Mesenchymal stem cell (in vitro differentiated cells and primary cell): ENCODE results near the gene PIGR.
A peak's percentile ranks its signal among the peaks of the same experiment; 100 is the strongest.

Experiments used
- DNase-seq: peaks from one replicate; pipeline ENCODE4 v3.0.0-alpha.2; 2013
- H2AFZ ChIP-seq: one replicate; pipeline ENCODE4 v1.6.1; 2013; ENCODE audit warnings: low read depth, mild to moderate bottlenecking, control low read depth, inconsistent platforms, low read length, moderate library complexity
- H2AK5ac ChIP-seq: 2 replicates; pipeline ENCODE4 v1.6.1; 2013; ENCODE audit warnings: low read length, moderate library complexity, mild to moderate bottlenecking, inconsistent platforms; ENCODE audit not compliant: severe bottlenecking
- H2BK120ac ChIP-seq: one replicate; pipeline ENCODE4 v1.6.1; 2013; ENCODE audit warnings: low read depth, mild to moderate bottlenecking, inconsistent platforms, low read length, moderate library complexity
- H2BK12ac ChIP-seq, 2 experiments: one replicate each; pipeline ENCODE4 v1.6.1; 2013; ENCODE audit warnings: inconsistent platforms in 2 of 2, low read length in 2 of 2, mild to moderate bottlenecking in 2 of 2, moderate library complexity in 2 of 2, control low read depth in 1 of 2
- H2BK15ac ChIP-seq: one replicate; pipeline ENCODE4 v1.6.1; 2013; ENCODE audit warnings: mild to moderate bottlenecking, low read depth, inconsistent platforms; ENCODE audit not compliant: poor library complexity, severe bottlenecking
- H2BK5ac ChIP-seq: 2 replicates; pipeline ENCODE4 v1.6.1; 2013; ENCODE audit warnings: low read depth, mild to moderate bottlenecking, low read length, control low read depth, inconsistent platforms; ENCODE audit not compliant: poor library complexity, severe bottlenecking
- H3K14ac ChIP-seq, 2 experiments: one replicate each; pipeline ENCODE4 v1.6.1; 2013; ENCODE audit warnings: inconsistent platforms in 2 of 2, low read length in 2 of 2, control low read depth in 1 of 2, mild to moderate bottlenecking in 1 of 2, moderate library complexity in 1 of 2
- H3K18ac ChIP-seq, 2 experiments: one replicate each; pipeline ENCODE4 v1.6.1; 2013; ENCODE audit warnings: inconsistent platforms in 2 of 2, low read length in 2 of 2, control low read depth in 1 of 2, low read depth in 1 of 2, mild to moderate bottlenecking in 1 of 2
- H3K23ac ChIP-seq, 2 experiments: one replicate each; pipeline ENCODE4 v1.6.1; 2013; ENCODE audit warnings: inconsistent platforms in 2 of 2, low read length in 2 of 2, mild to moderate bottlenecking in 2 of 2, moderate library complexity in 2 of 2, control low read depth in 1 of 2
- H3K27ac ChIP-seq: 2 replicates; pipeline ENCODE4 v1.5.1; 2013; ENCODE audit warnings: mild to moderate bottlenecking, moderate library complexity, low read length, control low read depth, inconsistent platforms; ENCODE audit not compliant: poor library complexity, severe bottlenecking
- H3K27me3 ChIP-seq, 2 experiments: 2 replicates each; pipeline versions ENCODE4 v1.6.1 to v1.7.0; 2013; ENCODE audit warnings: low read length in 2 of 2, mild to moderate bottlenecking in 2 of 2, moderate library complexity in 2 of 2, control low read depth in 1 of 2, inconsistent platforms in 1 of 2; ENCODE audit not compliant: control insufficient read depth in 1 of 2, insufficient read depth in 1 of 2
- H3K36me3 ChIP-seq, 2 experiments: 2 replicates each; pipeline versions ENCODE4 v1.6.1 to v1.7.0; 2013; ENCODE audit warnings: low read length in 2 of 2, control low read depth in 1 of 2, inconsistent platforms in 1 of 2, low read depth in 1 of 2, mild to moderate bottlenecking in 1 of 2; ENCODE audit not compliant: insufficient read depth in 2 of 2, control insufficient read depth in 1 of 2
- H3K4ac ChIP-seq, 2 experiments: one replicate each; pipeline ENCODE4 v1.6.1; 2013; ENCODE audit warnings: inconsistent platforms in 2 of 2, low read length in 2 of 2, mild to moderate bottlenecking in 2 of 2, moderate library complexity in 2 of 2, control low read depth in 1 of 2, low read depth in 1 of 2
- H3K4me1 ChIP-seq: 2 replicates; pipeline ENCODE4 v1.6.1; 2013; ENCODE audit warnings: low read depth, low read length, control low read depth; ENCODE audit not compliant: control insufficient read depth, insufficient read depth
- H3K4me2 ChIP-seq: 2 replicates; pipeline ENCODE4 v1.6.1; 2013; ENCODE audit warnings: low read length, mild to moderate bottlenecking, inconsistent platforms; ENCODE audit not compliant: poor library complexity, severe bottlenecking
- H3K4me3 ChIP-seq, 2 experiments: 2 replicates each; pipeline versions ENCODE4 v1.5.1 to v1.7.0; 2013; ENCODE audit warnings: low read length in 2 of 2, mild to moderate bottlenecking in 2 of 2, control low read depth in 1 of 2, low read depth in 1 of 2; ENCODE audit not compliant: insufficient read depth in 1 of 2
- H3K79me1 ChIP-seq: replicated peaks from 2 replicates; pipeline ENCODE4 v1.6.1; 2013; ENCODE audit warnings: mild to moderate bottlenecking, control low read depth, low read length, inconsistent platforms; ENCODE audit not compliant: poor library complexity, severe bottlenecking
- H3K9ac ChIP-seq: 2 replicates; pipeline ENCODE4 v1.7.0; 2013; ENCODE audit warnings: mild to moderate bottlenecking, low read length, moderate library complexity
- H3K9me3 ChIP-seq: 2 replicates; pipeline ENCODE4 v1.7.0; 2013; ENCODE audit warnings: mild to moderate bottlenecking, low read length; ENCODE audit not compliant: control insufficient read depth
- H4K8ac ChIP-seq: one replicate; pipeline ENCODE4 v1.6.1; 2013; ENCODE audit warnings: inconsistent platforms, mild to moderate bottlenecking, low read length, moderate library complexity
- H4K91ac ChIP-seq: one replicate; pipeline ENCODE4 v1.6.1; 2013; ENCODE audit warnings: mild to moderate bottlenecking, low read length, inconsistent platforms
- WGBS: methylation state at CpG from one replicate; pipeline ENCODE4 v1.1.7; 2013; ENCODE audit warnings: mixed read lengths; 5-methylcytosine and 5-hydroxymethylcytosine counted together

Gene PIGR

GRCh38 chr1:206898089-206898914 is 48.0 kb downstream of the PIGR start:
- Histone ChIP-seq H3K27ac (no peak overlapping the region), H3K4me3 (no peak overlapping the region)

GRCh38 chr1:206897175-206897574 is 49.1 kb downstream of the PIGR start, which contains the start of gene IL24:
IL24 (plus strand) TSS chr1:206897443; CDS start chr1:206897833, 390 bp downstream.
- H2BK12ac ChIP-seq = peak within 1 kb of the TSS; percentile 61 to 69
- H3K14ac ChIP-seq = no peak within 1 kb of the TSS
- H2BK120ac ChIP-seq = no peak within 1 kb of the TSS
- no peaks in the 10 kb centered on the region for H3K36me3 ChIP-seq
- no peaks in the 10 kb centered on the region for H3K79me1 ChIP-seq
- H3K9ac ChIP-seq = peak within 1 kb of the TSS; percentile 53
- peak within 1 kb of the TSS; percentile 13 to 51 for H3K4ac ChIP-seq
- H3K4me1 ChIP-seq = peaks cover 7% of the 10 kb centered on the region
- H3K4me3 ChIP-seq = no peak within 1 kb of the TSS
- no peak within 1 kb of the TSS for H2AFZ ChIP-seq
- peak within 1 kb of the TSS; percentile 65 for H4K91ac ChIP-seq
- peak within 1 kb of the TSS; percentile 25 to 82 for H3K18ac ChIP-seq
- H4K8ac ChIP-seq = peak within 1 kb of the TSS; percentile 50
- H2BK5ac ChIP-seq = no peak within 1 kb of the TSS
- no peak within 1 kb of the TSS for H3K4me2 ChIP-seq
- no peak for DNase-seq
- no peak within 1 kb of the TSS for H2AK5ac ChIP-seq
- no peak within 1 kb of the TSS for H3K27ac ChIP-seq
- no peaks in the 10 kb centered on the region for H3K9me3 ChIP-seq
- peak within 1 kb of the TSS; percentile 32 for H2BK15ac ChIP-seq
- WGBS = 59% methylated on average over 4 of the region's 4 CpGs
- peaks cover 0 to 2% of the 10 kb centered on the region in 2 experiments for H3K27me3 ChIP-seq
- H3K23ac ChIP-seq = no peak within 1 kb of the TSS

More at GRCh38 chr1:206898089-206898914, 48.0 kb downstream of the PIGR start:
- Histone ChIP-seq H3K23ac (no peak overlapping the region), H3K36me3 (no peaks in the 10 kb centered on the region), H3K4me1 (peaks cover 7% of the 10 kb centered on the region), H3K18ac (peak overlapping the region in 1 of 2 experiments; percentile 82), H2AK5ac (no peak overlapping the region), H3K4me2 (no peak overlapping the region), H3K4ac (no peak overlapping the region), H2BK12ac (peak overlapping the region; percentile 33 to 69), H2AFZ (no peak overlapping the region), H3K9me3 (no peaks in the 10 kb centered on the region), H3K14ac (no peak overlapping the region), H2BK120ac (no peak overlapping the region), H3K79me1 (no peaks in the 10 kb centered on the region), H3K9ac (peak overlapping the region; percentile 53), H2BK5ac (no peak overlapping the region), H4K8ac (no peak overlapping the region), H4K91ac (no peak overlapping the region), H3K27me3 (peaks cover 0 to 2% of the 10 kb centered on the region in 2 experiments), H2BK15ac (peak overlapping the region; percentile 29)
- 77% methylated on average over 10 of the region's 11 CpGs for WGBS
- peak; percentile 64 for DNase-seq

DNA sequence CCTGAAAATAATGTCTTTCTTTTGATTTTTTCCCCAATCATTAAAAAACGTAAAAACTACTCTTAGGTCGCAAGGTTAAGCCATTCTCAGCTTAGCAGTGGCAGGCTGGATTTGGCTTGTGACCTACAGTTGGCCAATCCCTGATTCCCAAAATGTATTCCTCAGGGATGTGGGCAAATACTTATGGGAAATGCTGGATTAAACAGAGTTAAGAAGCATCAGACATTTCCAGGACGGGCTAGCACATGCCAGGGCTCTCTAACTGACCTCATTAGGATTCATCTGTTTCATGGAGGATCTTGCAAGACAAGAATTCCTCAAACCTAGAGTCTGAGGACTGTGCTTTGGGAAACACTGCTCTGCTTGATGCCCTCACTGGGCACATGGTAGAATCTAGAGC is 50.0 kb downstream of the PIGR start:
- Histone ChIP-seq H3K9ac (no peak overlapping the region), H2BK5ac (no peak overlapping the region), H3K4ac (peak overlapping the region; percentile 3 to 13), H3K4me1 (peaks cover 7% of the 10 kb centered on the region), H4K8ac (peak overlapping the region; percentile 21), H2BK120ac (no peak overlapping the region), H3K18ac (peak overlapping the region; percentile 7 to 61), H3K79me1 (no peaks in the 10 kb centered on the region), H2BK12ac (peak overlapping the region; percentile 59 to 61), H3K4me3 (no peak overlapping the region), H4K91ac (peak overlapping the region; percentile 65), H3K23ac (no peak overlapping the region), H3K36me3 (no peaks in the 10 kb centered on the region), H3K27ac (no peak overlapping the region), H3K14ac (no peak overlapping the region), H3K9me3 (no peaks in the 10 kb centered on the region), H3K27me3 (peaks cover 2 to 9% of the 10 kb centered on the region in 2 experiments), H2AFZ (no peak overlapping the region), H3K4me2 (no peak overlapping the region), H2AK5ac (no peak overlapping the region), H2BK15ac (no peak overlapping the region)
- DNase-seq = peak; percentile 76
- 79% methylated on average over 3 of the region's 3 CpGs for WGBS

GRCh38 chr1:206895837-206896242 is 50.4 kb downstream of the PIGR start:
- Histone ChIP-seq H2AK5ac (no peak overlapping the region), H2BK12ac (peak overlapping the region; percentile 31 to 81), H3K9me3 (no peaks in the 10 kb centered on the region), H3K4me1 (peaks cover 7% of the 10 kb centered on the region), H3K27ac (no peak overlapping the region), H2BK120ac (no peak overlapping the region), H2AFZ (no peak overlapping the region), H3K9ac (no peak overlapping the region), H3K79me1 (no peaks in the 10 kb centered on the region), H3K18ac (peak overlapping the region in 1 of 2 experiments; percentile 78), H4K91ac (peak overlapping the region; percentile 28), H3K4ac (no peak overlapping the region), H2BK5ac (no peak overlapping the region), H3K36me3 (no peaks in the 10 kb centered on the region), H3K27me3 (peaks cover 2 to 9% of the 10 kb centered on the region in 2 experiments), H3K14ac (no peak overlapping the region), H3K4me3 (no peak overlapping the region), H3K4me2 (no peak overlapping the region), H3K23ac (no peak overlapping the region), H2BK15ac (no peak overlapping the region), H4K8ac (no peak overlapping the region)
- DNase-seq = peak; percentile 93
- 52% methylated on average over 3 of the region's 3 CpGs for WGBS
